Activated T-cell treated with anti-CD3 and anti-CD28 coated beads for 4 hours (primary cell): Measurements from ENCODE around the gene GTF2B.
"Not testable (repeated sequence)": the region's sequence is repeated elsewhere in the genome, so short reads cannot be mapped to it uniquely, and the experiment has no call there.

Source experiments
- DNase-seq: peaks from one replicate; pipeline ENCODE4 v3.0.0-alpha.2; 2020

Gene GTF2B

GRCh38 chr1:88880717-88881116 lies 10.7 kb downstream of the GTF2B start:
- DNase-seq = not testable (repeated sequence)

- no peak for DNase-seq
Measured at GRCh38 chr1:88878731-88879130, 12.6 kb downstream of the GTF2B start.

- no peak for DNase-seq
Measured at GRCh38 chr1:88877911-88878310, 13.5 kb downstream of the GTF2B start.

- DNase-seq = no peak
Measured at GRCh38 chr1:88877382-88877825, 14.0 kb downstream of the GTF2B start.

- no peak for DNase-seq
Measured at GRCh38 chr1:88876573-88877365, 14.6 kb downstream of the GTF2B start.

GRCh38 chr1:88875595-88875994 lies 15.8 kb downstream of the GTF2B start:
- no peak for DNase-seq

- no peak for DNase-seq
Measured at GRCh38 chr1:88873737-88874349, 17.5 kb downstream of the GTF2B start.

GRCh38 chr1:88869644-88870043 lies 21.7 kb downstream of the GTF2B start:
- not testable (repeated sequence) for DNase-seq

GRCh38 chr1:88867743-88868521 lies 23.4 kb downstream of the GTF2B start:
- no peak for DNase-seq

GRCh38 chr1:88851303-88852063 lies 39.9 kb downstream of the GTF2B start:
- no peak for DNase-seq

- DNase-seq = no peak
Measured at GRCh38 chr1:88847643-88848042, 43.7 kb downstream of the GTF2B start.

GRCh38 chr1:88825721-88826120 lies 65.6 kb downstream of the GTF2B start:
- no peak for DNase-seq

- not testable (repeated sequence) for DNase-seq
Measured at GRCh38 chr1:88819642-88820041, 71.7 kb downstream of the GTF2B start.

GRCh38 chr1:88813471-88813870 lies 77.9 kb downstream of the GTF2B start:
- DNase-seq = no peak

GRCh38 chr1:88812366-88812765 lies 79.0 kb downstream of the GTF2B start:
- DNase-seq = no peak

GRCh38 chr1:88803444-88803843 lies 87.9 kb downstream of the GTF2B start:
- no peak for DNase-seq

- no peak for DNase-seq
Measured at GRCh38 chr1:88802950-88803349, 88.4 kb downstream of the GTF2B start.
